GM23248 (cell line): Measurements from ENCODE around the gene LAMP1.

Source experiments
- EZH2 ChIP-seq: fragments of 200-600 bp; sonication (generic); IDR thresholded peaks from 2 replicates; pipeline ENCODE4 v1.6.1; 2018; ENCODE audit warnings: antibody characterized with exemption, mild to moderate bottlenecking; ENCODE audit not compliant: insufficient read depth, poor library complexity, severe bottlenecking
- EZH2phosphoT487 ChIP-seq: fragments of 200-600 bp; sonication (generic); IDR thresholded peaks from 2 replicates; pipeline ENCODE4 v1.6.1; 2018; ENCODE audit warnings: antibody characterized with exemption, moderate library complexity, mild to moderate bottlenecking, low read depth; ENCODE audit not compliant: insufficient read depth

DNA sequence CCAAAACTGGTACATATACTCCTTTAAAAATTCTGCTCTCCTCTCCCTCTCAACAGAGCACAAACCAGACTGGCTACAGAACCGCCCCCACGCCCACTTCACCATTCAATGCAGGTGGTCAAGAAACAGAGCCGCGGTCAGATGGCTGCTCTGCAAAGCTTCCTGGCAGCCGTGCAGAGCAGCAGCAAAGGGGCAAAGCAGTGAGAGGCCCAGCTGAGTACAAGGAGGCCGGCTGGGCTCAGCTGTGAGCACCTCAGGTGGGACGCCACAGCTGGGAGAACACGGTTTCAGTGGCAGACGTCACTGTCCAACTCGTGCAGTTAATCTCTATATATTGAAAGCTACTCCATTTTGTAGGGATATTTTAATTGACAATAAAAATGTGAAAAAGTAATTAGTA, 58.6 kb downstream of the LAMP1 start:
- TF ChIP-seq EZH2phosphoT487 = no peak
- TF ChIP-seq EZH2 = no peak
